ENCODE results near the gene FCRLB. TPM values are rescaled to one million over a fixed set of nuclear protein-coding genes. Genes with fewer than 3 reads are reported as not detected.
A peak's percentile ranks its signal among the peaks of the same experiment; 100 is the strongest.

Gene FCRLB
- total and polyA plus RNA-seq, 9 of the 15 experiments (the other 6 are each of a cell fraction or from before 2014, with no cell fraction given), result 0.20 to 4.6 (median 1.3) TPM

- TF ChIP-seq ZHX1 (conservative IDR thresholded peaks at IDR 0.05; ENCODE audit: low read length) (0 out of 2 replicates have a peak, but pooled peaks have one; percentile 33), HIVEP1 (CRISPR knock-in tag; IDR thresholded peaks at IDR 0.05) (no peak), ZNF263 (CRISPR knock-in tag; IDR thresholded peaks at IDR 0.05; ENCODE audit: borderline replicate concordance) (peak; percentile 90), RBM15 (IDR thresholded peaks at IDR 0.05; ENCODE audit: insufficient read depth, low read length) (no peak), THAP7 (CRISPR knock-in tag; IDR thresholded peaks at IDR 0.05) (peak; percentile 53; the same call in 1 of the 2 replicates), GABPA (tag; conservative IDR thresholded peaks at IDR 0.05; ENCODE audit: low read depth) (peak; percentile 83), ZC3H11A (IDR thresholded peaks at IDR 0.05; ENCODE audit: low read depth, low read length) (no peak), ZNF766 (CRISPR knock-in tag; conservative IDR thresholded peaks at IDR 0.05) (no peak; the same call in 1 of the 2 replicates), ZNF146 (CRISPR knock-in tag; IDR thresholded peaks at IDR 0.05; ENCODE audit: unreplicated experiment) (no peak)
- TF ChIP-seq, protein P1, sequence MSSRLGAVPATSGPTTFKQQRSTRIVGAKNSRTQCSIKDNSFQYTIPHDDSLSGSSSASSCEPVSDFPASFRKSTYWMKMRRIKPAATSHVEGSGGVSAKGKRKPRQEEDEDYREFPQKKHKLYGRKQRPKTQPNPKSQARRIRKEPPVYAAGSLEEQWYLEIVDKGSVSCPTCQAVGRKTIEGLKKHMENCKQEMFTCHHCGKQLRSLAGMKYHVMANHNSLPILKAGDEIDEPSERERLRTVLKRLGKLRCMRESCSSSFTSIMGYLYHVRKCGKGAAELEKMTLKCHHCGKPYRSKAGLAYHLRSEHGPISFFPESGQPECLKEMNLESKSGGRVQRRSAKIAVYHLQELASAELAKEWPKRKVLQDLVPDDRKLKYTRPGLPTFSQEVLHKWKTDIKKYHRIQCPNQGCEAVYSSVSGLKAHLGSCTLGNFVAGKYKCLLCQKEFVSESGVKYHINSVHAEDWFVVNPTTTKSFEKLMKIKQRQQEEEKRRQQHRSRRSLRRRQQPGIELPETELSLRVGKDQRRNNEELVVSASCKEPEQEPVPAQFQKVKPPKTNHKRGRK (tag; IDR thresholded peaks at IDR 0.05), result no peak
- TF ChIP-seq, protein P2, sequence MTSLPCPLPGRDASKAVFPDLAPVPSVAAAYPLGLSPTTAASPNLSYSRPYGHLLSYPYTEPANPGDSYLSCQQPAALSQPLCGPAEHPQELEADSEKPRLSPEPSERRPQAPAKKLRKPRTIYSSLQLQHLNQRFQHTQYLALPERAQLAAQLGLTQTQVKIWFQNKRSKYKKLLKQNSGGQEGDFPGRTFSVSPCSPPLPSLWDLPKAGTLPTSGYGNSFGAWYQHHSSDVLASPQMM (CRISPR knock-in tag; IDR thresholded peaks at IDR 0.05), result no peak
- TF ChIP-seq, protein P3, sequence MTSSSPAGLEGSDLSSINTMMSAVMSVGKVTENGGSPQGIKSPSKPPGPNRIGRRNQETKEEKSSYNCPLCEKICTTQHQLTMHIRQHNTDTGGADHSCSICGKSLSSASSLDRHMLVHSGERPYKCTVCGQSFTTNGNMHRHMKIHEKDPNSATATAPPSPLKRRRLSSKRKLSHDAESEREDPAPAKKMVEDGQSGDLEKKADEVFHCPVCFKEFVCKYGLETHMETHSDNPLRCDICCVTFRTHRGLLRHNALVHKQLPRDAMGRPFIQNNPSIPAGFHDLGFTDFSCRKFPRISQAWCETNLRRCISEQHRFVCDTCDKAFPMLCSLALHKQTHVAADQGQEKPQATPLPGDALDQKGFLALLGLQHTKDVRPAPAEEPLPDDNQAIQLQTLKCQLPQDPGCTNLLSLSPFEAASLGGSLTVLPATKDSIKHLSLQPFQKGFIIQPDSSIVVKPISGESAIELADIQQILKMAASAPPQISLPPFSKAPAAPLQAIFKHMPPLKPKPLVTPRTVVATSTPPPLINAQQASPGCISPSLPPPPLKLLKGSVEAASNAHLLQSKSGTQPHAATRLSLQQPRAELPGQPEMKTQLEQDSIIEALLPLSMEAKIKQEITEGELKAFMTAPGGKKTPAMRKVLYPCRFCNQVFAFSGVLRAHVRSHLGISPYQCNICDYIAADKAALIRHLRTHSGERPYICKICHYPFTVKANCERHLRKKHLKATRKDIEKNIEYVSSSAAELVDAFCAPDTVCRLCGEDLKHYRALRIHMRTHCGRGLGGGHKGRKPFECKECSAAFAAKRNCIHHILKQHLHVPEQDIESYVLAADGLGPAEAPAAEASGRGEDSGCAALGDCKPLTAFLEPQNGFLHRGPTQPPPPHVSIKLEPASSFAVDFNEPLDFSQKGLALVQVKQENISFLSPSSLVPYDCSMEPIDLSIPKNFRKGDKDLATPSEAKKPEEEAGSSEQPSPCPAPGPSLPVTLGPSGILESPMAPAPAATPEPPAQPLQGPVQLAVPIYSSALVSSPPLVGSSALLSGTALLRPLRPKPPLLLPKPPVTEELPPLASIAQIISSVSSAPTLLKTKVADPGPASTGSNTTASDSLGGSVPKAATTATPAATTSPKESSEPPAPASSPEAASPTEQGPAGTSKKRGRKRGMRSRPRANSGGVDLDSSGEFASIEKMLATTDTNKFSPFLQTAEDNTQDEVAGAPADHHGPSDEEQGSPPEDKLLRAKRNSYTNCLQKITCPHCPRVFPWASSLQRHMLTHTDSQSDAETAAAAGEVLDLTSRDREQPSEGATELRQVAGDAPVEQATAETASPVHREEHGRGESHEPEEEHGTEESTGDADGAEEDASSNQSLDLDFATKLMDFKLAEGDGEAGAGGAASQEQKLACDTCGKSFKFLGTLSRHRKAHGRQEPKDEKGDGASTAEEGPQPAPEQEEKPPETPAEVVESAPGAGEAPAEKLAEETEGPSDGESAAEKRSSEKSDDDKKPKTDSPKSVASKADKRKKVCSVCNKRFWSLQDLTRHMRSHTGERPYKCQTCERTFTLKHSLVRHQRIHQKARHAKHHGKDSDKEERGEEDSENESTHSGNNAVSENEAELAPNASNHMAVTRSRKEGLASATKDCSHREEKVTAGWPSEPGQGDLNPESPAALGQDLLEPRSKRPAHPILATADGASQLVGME (CRISPR knock-in tag; IDR thresholded peaks at IDR 0.05), result peak; percentile 43; the same call in 1 of the 2 replicates
- TF ChIP-seq, protein P4, sequence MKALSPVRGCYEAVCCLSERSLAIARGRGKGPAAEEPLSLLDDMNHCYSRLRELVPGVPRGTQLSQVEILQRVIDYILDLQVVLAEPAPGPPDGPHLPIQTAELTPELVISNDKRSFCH (CRISPR knock-in tag; IDR thresholded peaks at IDR 0.05), result no peak
- TF ChIP-seq, protein P4 (tag; IDR thresholded peaks at IDR 0.05), result peak; percentile 77
These were observed 28.4 kb downstream of the FCRLB start, which contains the start of gene DUSP12 (continued) for GRCh38 chr1:161749509-161750407.

All from K562 (cell line).